DMS 273 (cell line): ENCODE data around the gene ATP11A.
A peak's percentile ranks its signal among the peaks of the same experiment; 100 is the strongest.
"Not testable (repeated sequence)": the region's sequence is repeated elsewhere in the genome, so short reads cannot be mapped to it uniquely, and the experiment has no call there.

Experiments
- DNase-seq: peaks from one replicate; lab custom pipeline; 2025; ENCODE audit not compliant: unreplicated experiment; lab: John Stamatoyannopoulos, UW

ATP11A gene

DNA sequence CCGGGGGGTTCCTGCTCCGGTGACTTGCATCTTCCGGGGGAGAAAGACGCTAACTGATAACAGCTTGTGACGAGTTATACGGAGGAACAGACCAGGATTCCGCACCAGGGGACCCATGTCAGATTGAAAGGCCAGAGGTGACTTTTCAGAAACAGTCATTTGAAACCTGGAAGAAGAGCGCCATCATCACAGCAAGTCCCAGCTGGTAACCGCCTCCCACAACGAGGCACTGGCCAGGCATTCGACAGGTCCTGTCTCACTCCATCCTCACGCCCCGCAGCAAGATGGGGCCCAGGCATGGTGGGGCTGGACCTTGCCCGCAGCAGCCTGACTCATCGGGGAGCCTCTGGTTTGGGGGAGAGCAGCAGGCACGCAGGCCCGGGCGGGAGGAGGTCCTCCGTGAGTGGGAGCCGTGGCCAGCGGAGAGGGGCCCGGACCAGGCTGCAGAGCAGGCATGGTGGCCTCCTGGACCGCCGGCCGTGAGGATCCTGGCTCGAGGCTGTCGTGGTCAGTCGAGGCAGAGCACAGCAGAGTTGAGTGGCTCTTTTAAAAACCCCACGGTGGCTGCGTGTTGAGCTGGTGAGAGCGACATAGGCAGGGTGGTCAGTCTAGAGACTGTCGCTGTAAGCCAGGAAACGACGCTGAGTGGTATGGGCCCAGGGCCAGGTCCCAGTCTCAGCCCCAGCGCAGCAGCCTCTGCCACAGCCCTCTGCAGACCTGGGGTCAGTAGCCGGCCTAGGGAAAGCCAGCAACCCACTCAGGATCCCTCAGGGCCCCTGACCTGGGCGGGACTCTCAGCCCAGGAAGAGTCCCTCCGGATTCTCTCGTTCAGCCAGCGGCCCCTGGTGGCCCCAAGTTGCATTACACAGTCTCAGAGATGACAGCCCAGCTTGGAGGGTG lies 184.3 kb downstream of the ATP11A start:
- peak; percentile 81 for DNase-seq

GRCh38 chr13:112874751-112875300 lies 185.0 kb downstream of the ATP11A start:
- DNase-seq = no peak

GRCh38 chr13:112875627-112876026 lies 185.8 kb downstream of the ATP11A start:
- no peak for DNase-seq

DNA sequence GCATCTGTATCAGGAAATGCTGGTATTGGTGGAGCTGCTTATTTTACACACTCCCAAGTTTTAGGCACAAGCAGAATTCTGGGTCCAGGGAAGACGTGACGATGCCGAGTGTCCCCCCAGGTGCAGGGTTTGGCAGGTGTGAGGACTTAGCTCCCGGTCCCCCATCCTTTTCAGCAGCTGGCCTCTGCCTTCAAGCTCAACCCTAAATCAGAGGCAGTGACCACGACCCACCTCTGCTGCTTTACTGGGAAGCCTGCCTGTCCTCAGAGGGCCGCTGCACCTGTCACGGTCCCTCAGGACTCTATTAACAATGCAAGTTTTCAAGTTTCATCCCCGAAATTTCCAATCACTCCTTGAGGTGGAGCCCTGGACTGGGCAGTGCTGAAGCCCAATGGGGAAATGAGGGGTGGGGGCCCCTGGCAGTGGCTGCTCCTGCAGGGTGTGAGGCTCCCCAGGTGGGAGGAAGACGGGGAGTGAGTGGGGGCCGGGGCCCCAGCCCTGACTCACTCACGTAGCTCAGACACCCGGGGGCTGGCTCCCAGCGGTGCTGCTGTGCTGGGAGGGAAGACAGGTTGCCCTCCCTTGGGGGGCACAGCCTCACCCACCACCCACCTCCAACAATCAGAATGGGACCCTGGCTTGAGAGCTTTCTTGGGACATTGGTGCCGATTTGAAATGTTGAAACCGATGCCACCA lies 186.6 kb downstream of the ATP11A start:
- no peak for DNase-seq

DNA sequence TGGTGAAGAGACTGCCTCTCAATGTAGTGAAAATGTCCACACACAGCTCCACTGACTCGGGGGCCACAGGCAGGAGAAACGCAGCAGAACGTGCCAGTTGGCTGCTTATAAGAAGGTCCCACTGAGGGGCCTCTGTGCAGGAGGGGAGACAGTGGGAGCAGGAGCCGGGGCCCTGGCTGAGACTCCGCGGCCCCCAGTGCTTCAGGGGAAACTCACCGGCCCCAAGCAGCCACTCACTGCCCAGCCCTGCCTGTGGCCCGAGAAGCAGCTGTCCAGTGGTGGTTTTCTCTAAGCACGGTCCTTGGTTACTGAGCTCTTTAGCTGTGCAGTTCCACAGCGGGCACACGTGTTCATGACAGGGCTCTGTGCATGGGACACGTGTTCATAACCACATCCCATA lies 187.2 kb downstream of the ATP11A start:
- no peak for DNase-seq

- no peak for DNase-seq
Measured at GRCh38 chr13:112877539-112877938, 187.7 kb downstream of the ATP11A start.

DNA sequence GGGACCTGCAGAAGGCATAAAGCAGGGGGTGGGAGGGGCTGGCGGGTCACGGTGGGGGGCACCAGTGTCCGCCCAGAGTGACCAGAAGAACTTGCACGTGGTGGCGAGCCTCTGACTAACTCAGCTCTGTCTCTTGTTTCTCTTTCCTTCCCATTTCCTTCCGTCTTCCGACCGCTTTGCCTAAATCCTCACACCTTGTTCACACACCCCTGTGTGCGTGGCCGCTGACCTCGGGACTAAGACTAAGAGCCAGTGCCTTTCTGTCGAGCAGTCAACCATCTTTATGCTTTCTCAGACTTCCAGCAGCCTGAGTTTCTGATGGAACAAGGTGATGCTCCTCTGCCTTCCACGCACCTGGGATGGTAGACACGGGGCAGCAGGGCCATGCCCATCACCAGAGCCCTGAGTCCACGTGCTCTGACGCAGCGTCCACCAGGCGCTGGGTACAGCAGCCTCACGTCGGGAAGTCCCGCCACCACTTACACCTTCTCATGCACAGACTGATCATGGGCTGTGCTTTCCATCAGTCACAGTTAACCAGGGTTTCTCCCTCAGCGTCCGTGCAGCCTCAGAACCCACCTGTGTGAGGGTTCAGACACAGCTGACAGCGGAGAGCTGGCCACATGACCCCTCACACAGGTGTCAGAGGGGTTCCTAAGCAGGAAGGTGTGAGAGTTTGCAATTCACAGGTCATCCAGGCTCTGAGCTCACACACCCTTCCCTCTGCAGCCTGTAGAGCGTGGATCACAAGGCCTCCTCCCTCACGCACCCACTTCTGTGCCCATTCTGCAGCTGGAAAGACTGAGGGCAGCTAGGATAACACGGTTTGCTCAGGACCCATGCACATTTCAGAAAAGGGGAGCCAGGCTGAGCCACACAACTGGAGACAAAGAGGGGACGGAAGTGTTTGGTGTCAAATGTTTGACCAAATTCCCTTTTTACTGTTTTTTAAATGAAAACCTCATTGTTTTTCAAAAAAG lies 188.4 kb downstream of the ATP11A start:
- DNase-seq = no peak

GRCh38 chr13:112879283-112879833 lies 189.5 kb downstream of the ATP11A start:
- DNase-seq = no peak

DNA sequence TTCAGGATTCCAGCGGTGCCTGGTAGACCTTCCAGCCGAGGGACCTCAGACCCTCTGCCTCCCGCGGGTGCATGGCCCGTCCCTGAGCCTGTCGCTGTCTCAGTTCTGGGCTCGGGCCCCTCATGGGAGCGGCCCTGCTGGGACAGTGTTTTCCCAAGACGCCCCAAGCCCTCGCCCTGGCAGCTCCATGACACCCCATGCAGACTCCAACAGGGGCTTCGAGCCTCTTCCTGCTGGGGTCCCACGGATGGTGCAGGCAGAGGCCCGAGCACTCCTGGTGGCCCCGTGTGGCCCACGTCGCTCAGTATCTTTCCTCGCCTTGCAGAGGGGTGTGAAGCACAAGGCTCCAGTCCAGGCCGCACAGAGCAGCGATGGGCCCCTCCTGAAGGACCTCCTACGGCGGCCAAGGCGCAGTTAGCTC lies 190.4 kb downstream of the ATP11A start:
- no peak for DNase-seq

DNA sequence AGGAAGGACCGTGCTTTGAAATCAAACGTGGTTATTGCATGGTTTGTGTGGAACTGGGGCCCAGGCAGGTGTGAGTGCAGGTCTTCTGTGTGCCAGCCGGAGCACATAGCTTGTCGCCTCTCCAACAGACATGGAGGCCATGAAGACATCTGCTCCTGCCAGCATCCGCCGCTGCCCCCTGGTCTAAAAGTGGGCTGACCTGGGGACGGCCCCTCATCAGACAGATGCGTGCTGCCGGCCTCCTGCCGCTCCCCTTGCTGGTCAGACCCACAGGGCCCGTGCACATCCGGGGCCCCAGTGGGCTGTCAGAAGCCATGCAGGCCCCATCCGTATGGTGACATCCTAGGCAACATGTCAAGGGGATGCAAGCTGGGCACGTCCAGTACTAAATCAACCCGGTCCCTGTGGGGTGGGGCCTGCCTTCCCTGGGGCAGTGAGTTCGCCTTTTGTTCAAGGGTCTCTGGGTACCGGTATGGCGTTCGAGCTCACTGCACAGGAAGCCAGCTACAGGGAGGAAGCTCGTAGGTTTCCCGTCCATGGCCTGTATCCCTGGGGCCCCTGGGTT lies 191.2 kb downstream of the ATP11A start:
- no peak for DNase-seq

- no peak for DNase-seq
Measured at GRCh38 chr13:112881656-112882554, 192.1 kb downstream of the ATP11A start.

- DNase-seq = no peak
Measured at GRCh38 chr13:112882555-112883024, 192.8 kb downstream of the ATP11A start.

DNA sequence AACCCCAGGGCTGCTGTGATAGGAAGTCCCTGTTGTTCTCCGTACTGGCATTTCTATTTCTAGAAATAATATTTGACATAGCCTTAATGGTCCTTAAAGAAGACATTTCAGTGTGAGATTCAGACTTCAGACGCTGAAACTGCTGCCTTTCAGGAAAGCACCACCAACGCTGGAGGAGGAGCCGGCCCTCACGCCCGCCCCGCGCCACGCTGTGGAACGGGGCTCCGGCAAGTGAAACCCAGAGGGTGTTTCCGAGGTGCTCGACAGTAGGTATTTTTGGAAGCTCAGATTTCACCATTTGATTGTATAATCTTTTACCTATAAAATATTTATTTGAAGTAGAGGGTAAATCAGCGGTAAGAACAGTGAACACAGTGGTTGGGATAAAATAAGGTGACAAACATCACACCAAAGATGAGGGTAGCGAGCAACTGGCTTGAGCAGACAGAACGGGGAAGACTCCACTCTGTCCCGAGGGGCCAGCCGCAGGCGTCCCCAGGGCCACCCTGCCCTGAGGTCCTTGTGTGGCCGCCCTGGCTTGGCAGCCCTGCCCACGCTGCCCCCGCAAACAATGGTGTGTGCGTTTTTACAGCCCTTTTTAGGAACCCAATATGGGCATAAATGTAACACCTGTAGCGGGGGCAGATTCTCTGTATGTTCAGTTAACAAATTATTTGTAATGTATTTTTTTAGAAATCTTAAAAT lies 193.6 kb downstream of the ATP11A start:
- DNase-seq = no peak

- DNase-seq = not testable (repeated sequence)
Measured at GRCh38 chr13:112884700-112885099, 194.9 kb downstream of the ATP11A start.

GRCh38 chr13:112885242-112885781 lies 195.5 kb downstream of the ATP11A start:
- no peak for DNase-seq

DNA sequence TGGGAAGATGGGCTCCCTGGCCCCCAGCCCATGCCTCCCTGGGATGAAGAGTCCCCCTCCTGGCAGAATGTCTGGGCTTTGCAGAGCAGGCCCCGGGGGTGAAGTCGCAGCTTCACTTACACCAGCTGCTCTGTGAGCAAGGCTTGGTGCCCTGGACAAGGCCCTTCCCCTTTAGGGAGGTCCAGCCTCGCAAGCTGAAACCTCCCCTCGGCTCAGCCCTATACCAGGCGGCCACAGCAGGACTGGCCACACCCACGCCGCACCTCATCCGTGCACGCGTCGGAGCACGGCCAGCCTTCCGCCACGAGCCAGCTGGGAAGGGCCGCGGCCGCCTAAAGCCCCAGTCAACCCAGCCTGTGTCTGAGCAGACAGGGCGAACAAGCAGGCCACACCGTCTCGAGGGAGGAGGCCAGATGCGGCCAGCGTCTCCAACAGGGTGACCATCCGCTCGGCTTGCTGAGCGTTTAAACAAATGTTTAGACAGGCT lies 196.0 kb downstream of the ATP11A start:
- peak; percentile 91 for DNase-seq

GRCh38 chr13:112887151-112887550 lies 197.3 kb downstream of the ATP11A start:
- no peak for DNase-seq

DNA sequence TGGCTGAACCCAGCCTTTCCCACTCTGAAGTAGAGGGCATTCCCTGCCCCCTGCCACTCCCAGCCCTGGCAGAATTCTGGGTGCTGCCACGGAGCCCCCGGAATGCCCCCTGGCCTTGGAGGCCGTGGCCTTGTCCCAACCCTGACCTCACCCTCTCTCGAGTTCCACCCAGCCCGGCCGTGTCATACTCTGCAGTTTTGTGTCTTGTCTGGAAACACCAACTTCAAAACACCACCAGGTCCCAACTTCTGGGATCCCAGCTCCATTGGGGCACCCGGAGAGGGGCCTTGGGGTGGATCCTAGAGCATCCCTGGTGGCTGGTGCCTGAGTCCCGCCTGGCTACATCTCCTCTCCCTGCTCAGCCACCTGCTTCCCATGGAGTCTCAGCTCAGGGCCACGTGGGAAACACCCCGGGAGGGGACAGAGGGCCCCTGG lies 197.7 kb downstream of the ATP11A start:
- no peak for DNase-seq
